ENCODE measurements around the gene DSCAM. TPM values are rescaled to one million over a fixed set of nuclear protein-coding genes. Genes with fewer than 3 reads are reported as not detected.

Gene DSCAM
- polyA plus RNA-seq, 3 donors: not detected

GRCh38 chr21:40769231-40769630, 77.7 kb downstream of the DSCAM start:
- Histone ChIP-seq H3K4me3 (replicated peaks in 1 of 3; ENCODE audit: low read depth in 2 of 3, low read length in 3 of 3) (no peak overlapping the region), H3K9me3 (replicated peaks in 1 of 2; ENCODE audit: control insufficient read depth in 1 of 2, insufficient read depth in 1 of 2, low read length in 2 of 2) (peaks cover 13 to 18% of the 10 kb centered on the region in 2 donors), H3K9ac (ENCODE audit: insufficient read depth, low read length, poor library complexity, severe bottlenecking) (no peak overlapping the region), H3K79me2 (ENCODE audit: insufficient read depth, low read length) (no peaks in the 10 kb centered on the region), H3K36me3 (replicated peaks in 1 of 2; ENCODE audit: control insufficient read depth in 1 of 2, insufficient read depth in 2 of 2, low read length in 2 of 2) (no peaks in the 10 kb centered on the region), H2AFZ (ENCODE audit: insufficient read depth, low read depth, low read length, poor library complexity, severe bottlenecking) (no peak overlapping the region), H3K27me3 (ENCODE audit: control insufficient read depth in 2 of 2, insufficient read depth in 2 of 2, low read length in 2 of 2) (no peaks in the 10 kb centered on the region), H3K27ac (ENCODE audit: low read depth in 1 of 2, low read length in 2 of 2) (no peak overlapping the region), H3K4me2 (replicated peaks; ENCODE audit: extremely low read depth, low read length, poor library complexity, severe bottlenecking) (no peak overlapping the region), H4K20me1 (ENCODE audit: insufficient read depth, low read length) (no peaks in the 10 kb centered on the region), H3K4me1 (ENCODE audit: control insufficient read depth in 1 of 2, insufficient read depth in 2 of 2, low read length in 2 of 2) (no peaks in the 10 kb centered on the region)
- Mint-ChIP-seq H3K4me1 (no peaks in the 10 kb centered on the region), H3K36me3 (no peaks in the 10 kb centered on the region), H3K27ac (no peak overlapping the region), H3K27me3 (ENCODE audit: low read depth in 3 of 3) (peaks cover 2% of the 10 kb centered on the region in 3 donors), H3K4me3 (no peak overlapping the region), H3K9me3 (peaks cover 4 to 16% (median 8%) of the 10 kb centered on the region in 7 donors)
- TF ChIP-seq CTCF (IDR thresholded peaks at IDR 0.05): no peak
- intact Hi-C loops (cut with micrococcal nuclease): no loop called here
- no peak for DNase-seq
- 82% methylated on average over 1 of the region's 1 CpG for WGBS (ENCODE audit: insufficient coverage)

- peaks cover 2% of the 10 kb centered on the region in 3 donors for H3K27me3 Mint-ChIP-seq (ENCODE audit: low read depth in 3 of 3)
- peaks cover 7% of the 10 kb centered on the region in 2 donors for H3K9me3 ChIP-seq (replicated peaks in 1 of 2; ENCODE audit: control insufficient read depth in 1 of 2, insufficient read depth in 1 of 2, low read length in 2 of 2)
- H3K27ac Mint-ChIP-seq: no peak overlapping the region
- no peak overlapping the region for H3K4me2 ChIP-seq (replicated peaks; ENCODE audit: extremely low read depth, low read length, poor library complexity, severe bottlenecking)
- no peak overlapping the region for H3K9ac ChIP-seq (ENCODE audit: insufficient read depth, low read length, poor library complexity, severe bottlenecking)
- H4K20me1 ChIP-seq (ENCODE audit: insufficient read depth, low read length): no peaks in the 10 kb centered on the region
- no peaks in the 10 kb centered on the region for H3K4me1 ChIP-seq (ENCODE audit: control insufficient read depth in 1 of 2, insufficient read depth in 2 of 2, low read length in 2 of 2)
- H3K36me3 ChIP-seq (replicated peaks in 1 of 2; ENCODE audit: control insufficient read depth in 1 of 2, insufficient read depth in 2 of 2, low read length in 2 of 2): no peaks in the 10 kb centered on the region
- 83% methylated on average over 1 of the region's 2 CpGs for WGBS (ENCODE audit: insufficient coverage)
- H3K4me3 ChIP-seq (replicated peaks in 1 of 3; ENCODE audit: low read depth in 2 of 3, low read length in 3 of 3): no peak overlapping the region
- no peak overlapping the region for H3K4me3 Mint-ChIP-seq
- no peaks in the 10 kb centered on the region for H3K36me3 Mint-ChIP-seq
- H3K27me3 ChIP-seq (ENCODE audit: control insufficient read depth in 2 of 2, insufficient read depth in 2 of 2, low read length in 2 of 2): no peaks in the 10 kb centered on the region
- intact Hi-C loops (cut with micrococcal nuclease): no loop called here
- H3K27ac ChIP-seq (ENCODE audit: low read depth in 1 of 2, low read length in 2 of 2): no peak overlapping the region
- no peak for DNase-seq
- no peak overlapping the region for H2AFZ ChIP-seq (ENCODE audit: insufficient read depth, low read depth, low read length, poor library complexity, severe bottlenecking)
- no peak for TF ChIP-seq CTCF (IDR thresholded peaks at IDR 0.05)
- no peaks in the 10 kb centered on the region for H3K4me1 Mint-ChIP-seq
- H3K79me2 ChIP-seq (ENCODE audit: insufficient read depth, low read length): no peaks in the 10 kb centered on the region
- peaks cover 1 to 14% (median 6%) of the 10 kb centered on the region in 7 donors for H3K9me3 Mint-ChIP-seq
These were observed 78.9 kb downstream of the DSCAM start for GRCh38 chr21:40768056-40768455.
